Measurements from ENCODE around the gene SPON2.

Gene SPON2

DNA sequence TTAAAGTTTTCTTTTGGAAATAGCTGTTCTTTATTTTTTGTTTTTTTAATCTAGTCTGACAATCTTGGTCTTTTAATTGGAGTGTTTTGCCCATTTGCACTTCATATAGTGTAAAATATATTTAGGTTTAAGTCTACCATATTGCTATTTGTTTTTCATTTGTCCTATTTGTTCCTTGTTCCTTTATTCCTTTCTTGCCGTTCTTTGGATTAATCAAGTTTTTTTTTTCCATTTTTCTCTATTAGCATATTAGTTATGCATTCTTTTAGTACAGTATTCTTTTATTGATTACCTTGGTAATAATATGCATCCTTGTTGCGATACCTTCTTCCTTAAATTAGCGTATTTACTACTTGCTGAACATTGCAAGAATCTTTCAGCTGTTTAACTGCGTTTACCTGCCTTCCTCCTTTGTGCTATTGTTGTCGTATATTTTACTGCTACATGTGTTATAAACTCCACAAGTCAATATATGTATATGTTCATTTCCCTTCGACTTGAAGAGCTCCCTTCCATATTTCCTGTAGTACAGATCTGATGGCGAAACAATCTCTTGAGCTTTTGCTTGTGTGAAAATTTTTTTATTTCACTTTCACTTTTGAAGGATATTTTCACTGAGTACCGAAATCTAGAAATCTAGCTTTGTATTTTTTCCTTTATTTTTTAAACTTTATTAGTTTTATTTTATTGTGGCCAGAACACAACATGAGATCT, 35.2 kb downstream of the SPON2 start:
- Histone ChIP-seq H4K91ac (ENCODE audit: low read depth, low read length, poor library complexity) (no peak overlapping the region), H3K4ac (ENCODE audit: low read length) (no peak overlapping the region), H2BK5ac (ENCODE audit: low read length) (no peak overlapping the region), H3K4me1 (ENCODE audit: control insufficient read depth in 2 of 2, insufficient read depth in 1 of 2, low read depth in 1 of 2, low read length in 2 of 2) (no peaks in the 10 kb centered on the region), H2BK15ac (ENCODE audit: low read length) (no peak overlapping the region), H3K27ac (replicated peaks; ENCODE audit: low read length) (no peak overlapping the region), H2AFZ (ENCODE audit: low read length) (no peak overlapping the region), H3K23ac (ENCODE audit: low read depth, low read length, poor library complexity) (no peak overlapping the region), H3K79me1 (ENCODE audit: low read depth, low read length) (no peaks in the 10 kb centered on the region), H3K9me3 (replicated peaks in 1 of 2; ENCODE audit: control insufficient read depth in 2 of 2, insufficient read depth in 1 of 2, low read depth in 1 of 2, low read length in 2 of 2) (peaks cover 0 to 2% of the 10 kb centered on the region in 2 donors), H3K4me3 (ENCODE audit: low read length in 2 of 2) (no peak overlapping the region), H3K4me2 (ENCODE audit: insufficient read depth, low read length, poor library complexity, severe bottlenecking) (no peak overlapping the region), H2BK12ac (ENCODE audit: low read length) (no peak overlapping the region), H3K18ac (ENCODE audit: low read length) (no peak overlapping the region), H3K27me3 (ENCODE audit: control insufficient read depth in 3 of 3, insufficient read depth in 3 of 3, low read depth in 1 of 3, low read length in 3 of 3) (peaks cover 0 to 8% (median 0%) of the 10 kb centered on the region in 3 experiments), H2BK120ac (ENCODE audit: low read depth, low read length) (no peak overlapping the region), H3K9ac (ENCODE audit: low read depth, low read length, poor library complexity) (no peak overlapping the region), H3K14ac (ENCODE audit: low read length) (no peak overlapping the region), H4K8ac (ENCODE audit: low read depth, low read length) (no peak overlapping the region), H3K36me3 (replicated peaks in 1 of 2; ENCODE audit: control insufficient read depth in 2 of 2, insufficient read depth in 2 of 2, low read length in 2 of 2) (no peaks in the 10 kb centered on the region), H2AK5ac (ENCODE audit: low read depth, low read length) (no peak overlapping the region)
- no peak for DNase-seq (ENCODE audit: low spot score)
- no CpG with 5 or more reads among the region's 8 CpGs for WGBS, 2 donors (ENCODE audit: extremely low coverage in 2 of 2, insufficient read length in 2 of 2, insufficient replicate concordance in 1 of 2)

DNA sequence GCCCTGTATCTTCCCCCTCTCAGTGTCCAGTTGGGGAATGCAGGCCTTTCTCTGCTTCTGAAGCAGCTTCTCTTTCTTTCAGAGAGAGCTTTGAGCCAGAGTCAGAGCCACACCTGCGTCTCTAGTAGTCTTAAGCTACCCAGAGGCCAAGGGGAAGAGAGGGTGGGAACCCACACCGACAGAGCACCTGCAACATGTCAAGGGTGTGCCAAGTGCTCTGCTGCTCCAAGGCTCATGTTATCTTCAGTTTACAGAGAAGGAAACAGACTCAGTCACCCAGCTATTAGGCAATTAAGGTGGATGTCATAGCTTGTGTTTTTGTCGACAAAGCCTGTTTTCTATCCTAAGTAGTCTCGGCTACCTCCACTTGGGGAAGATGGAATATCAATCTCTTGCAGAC, 36.3 kb downstream of the SPON2 start:
- H3K27ac ChIP-seq (replicated peaks; ENCODE audit: low read length) = no peak overlapping the region

DNA sequence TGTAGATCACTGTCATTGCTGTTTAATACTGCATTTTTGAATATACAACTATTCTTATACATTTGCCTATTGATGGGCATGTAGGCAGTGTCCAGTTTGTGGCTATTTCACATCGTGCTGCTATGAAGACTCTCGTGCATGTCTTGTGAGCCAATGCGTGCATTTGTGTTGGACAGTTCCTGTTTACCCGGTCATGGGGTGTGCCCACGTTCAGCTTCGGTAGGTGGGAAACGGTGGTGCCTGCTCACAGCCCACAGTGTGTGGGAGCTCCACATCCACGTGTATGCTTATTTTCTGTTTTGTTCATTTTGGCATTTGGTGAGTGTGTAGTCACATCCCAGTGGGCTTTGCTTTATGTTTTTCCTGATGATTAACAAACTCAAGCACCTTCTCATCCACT, 39.4 kb downstream of the SPON2 start:
- Histone ChIP-seq H3K36me3 (replicated peaks in 1 of 2; ENCODE audit: control insufficient read depth in 2 of 2, insufficient read depth in 2 of 2, low read length in 2 of 2) (no peaks in the 10 kb centered on the region), H4K91ac (ENCODE audit: low read depth, low read length, poor library complexity) (no peak overlapping the region), H2AK5ac (ENCODE audit: low read depth, low read length) (no peak overlapping the region), H2BK5ac (ENCODE audit: low read length) (no peak overlapping the region), H3K14ac (ENCODE audit: low read length) (no peak overlapping the region), H3K4me3 (ENCODE audit: low read length in 2 of 2) (no peak overlapping the region), H3K9me3 (replicated peaks in 1 of 2; ENCODE audit: control insufficient read depth in 2 of 2, insufficient read depth in 1 of 2, low read depth in 1 of 2, low read length in 2 of 2) (peaks cover 0 to 2% of the 10 kb centered on the region in 2 donors), H3K27ac (replicated peaks; ENCODE audit: low read length) (no peak overlapping the region), H3K4me2 (ENCODE audit: insufficient read depth, low read length, poor library complexity, severe bottlenecking) (no peak overlapping the region), H3K4ac (ENCODE audit: low read length) (no peak overlapping the region), H3K18ac (ENCODE audit: low read length) (no peak overlapping the region), H2BK120ac (ENCODE audit: low read depth, low read length) (no peak overlapping the region), H3K27me3 (ENCODE audit: control insufficient read depth in 3 of 3, insufficient read depth in 3 of 3, low read depth in 1 of 3, low read length in 3 of 3) (peaks cover 0 to 12% (median 0%) of the 10 kb centered on the region in 3 experiments), H3K4me1 (ENCODE audit: control insufficient read depth in 2 of 2, insufficient read depth in 1 of 2, low read depth in 1 of 2, low read length in 2 of 2) (no peaks in the 10 kb centered on the region), H3K23ac (ENCODE audit: low read depth, low read length, poor library complexity) (peak overlapping the region; percentile 66), H3K79me1 (ENCODE audit: low read depth, low read length) (no peaks in the 10 kb centered on the region), H2BK15ac (ENCODE audit: low read length) (no peak overlapping the region), H4K8ac (ENCODE audit: low read depth, low read length) (no peak overlapping the region), H2BK12ac (ENCODE audit: low read length) (no peak overlapping the region), H3K9ac (ENCODE audit: low read depth, low read length, poor library complexity) (no peak overlapping the region), H2AFZ (ENCODE audit: low read length) (no peak overlapping the region)
- DNase-seq (ENCODE audit: low spot score) = no peak
- WGBS, 2 donors (ENCODE audit: extremely low coverage in 2 of 2, insufficient read length in 2 of 2, insufficient replicate concordance in 1 of 2) = no CpG with 5 or more reads among the region's 8 CpGs

More for the DNA sequence above, 36.3 kb downstream of the SPON2 start:
- Histone ChIP-seq H3K79me1 (ENCODE audit: low read depth, low read length) (no peaks in the 10 kb centered on the region), H3K9ac (ENCODE audit: low read depth, low read length, poor library complexity) (no peak overlapping the region), H4K91ac (ENCODE audit: low read depth, low read length, poor library complexity) (no peak overlapping the region), H2BK5ac (ENCODE audit: low read length) (no peak overlapping the region), H2AFZ (ENCODE audit: low read length) (no peak overlapping the region), H2BK15ac (ENCODE audit: low read length) (no peak overlapping the region), H4K8ac (ENCODE audit: low read depth, low read length) (no peak overlapping the region), H3K18ac (ENCODE audit: low read length) (no peak overlapping the region), H3K4me1 (ENCODE audit: control insufficient read depth in 2 of 2, insufficient read depth in 1 of 2, low read depth in 1 of 2, low read length in 2 of 2) (no peaks in the 10 kb centered on the region), H3K14ac (ENCODE audit: low read length) (no peak overlapping the region), H2BK120ac (ENCODE audit: low read depth, low read length) (no peak overlapping the region), H3K36me3 (replicated peaks in 1 of 2; ENCODE audit: control insufficient read depth in 2 of 2, insufficient read depth in 2 of 2, low read length in 2 of 2) (no peaks in the 10 kb centered on the region), H3K4me2 (ENCODE audit: insufficient read depth, low read length, poor library complexity, severe bottlenecking) (no peak overlapping the region), H2AK5ac (ENCODE audit: low read depth, low read length) (no peak overlapping the region), H3K9me3 (replicated peaks in 1 of 2; ENCODE audit: control insufficient read depth in 2 of 2, insufficient read depth in 1 of 2, low read depth in 1 of 2, low read length in 2 of 2) (peaks cover 0 to 2% of the 10 kb centered on the region in 2 donors), H3K4me3 (ENCODE audit: low read length in 2 of 2) (no peak overlapping the region), H3K4ac (ENCODE audit: low read length) (no peak overlapping the region), H3K23ac (ENCODE audit: low read depth, low read length, poor library complexity) (no peak overlapping the region), H3K27me3 (ENCODE audit: control insufficient read depth in 3 of 3, insufficient read depth in 3 of 3, low read depth in 1 of 3, low read length in 3 of 3) (peaks cover 0 to 12% (median 0%) of the 10 kb centered on the region in 3 experiments), H2BK12ac (ENCODE audit: low read length) (no peak overlapping the region)
- no peak for DNase-seq (ENCODE audit: low spot score)
- no CpG with 5 or more reads among the region's 4 CpGs for WGBS, 2 donors (ENCODE audit: extremely low coverage in 2 of 2, insufficient read length in 2 of 2, insufficient replicate concordance in 1 of 2)

DNA sequence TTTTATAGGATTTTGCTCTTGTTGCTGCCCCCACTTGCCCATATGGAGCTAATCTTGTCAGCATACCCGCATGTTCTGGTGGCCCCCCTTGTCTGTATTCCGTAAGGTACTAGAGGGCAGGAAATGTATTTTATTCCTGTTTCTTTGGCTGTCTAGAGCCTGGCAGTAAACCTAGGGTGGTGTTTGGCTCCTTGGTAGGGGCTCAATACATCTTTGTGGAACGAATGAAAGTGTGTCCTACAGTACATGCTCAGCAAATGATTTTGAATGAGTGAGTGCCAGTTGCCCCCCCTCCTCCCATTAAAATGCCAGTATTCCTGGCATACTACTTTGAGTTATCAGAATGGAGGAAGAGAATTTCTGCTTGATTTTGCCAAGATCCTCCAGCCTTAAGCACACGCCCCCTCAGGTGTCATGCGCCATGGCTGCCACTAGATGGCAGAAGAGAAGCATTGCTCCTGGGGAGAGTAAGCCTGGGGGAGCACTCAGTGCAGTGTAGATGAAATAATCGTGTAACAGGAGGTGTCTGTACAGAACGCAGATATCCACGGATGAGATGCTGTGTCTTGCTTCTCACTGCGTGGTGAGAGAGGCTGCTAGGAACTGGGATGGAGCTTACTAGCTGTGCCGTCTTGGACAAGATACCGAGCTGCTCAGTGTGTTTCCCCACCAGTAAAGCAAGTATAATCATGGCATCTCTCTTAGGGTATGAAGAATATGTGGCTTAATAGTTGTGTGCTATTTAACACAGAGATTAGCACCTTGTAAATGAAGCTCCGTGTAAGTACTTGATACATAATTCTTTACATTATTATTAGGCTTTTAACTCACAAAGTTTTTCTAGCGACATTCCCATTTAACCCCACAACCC, 41.8 kb downstream of the SPON2 start:
- no peak overlapping the region for H2BK15ac ChIP-seq (ENCODE audit: low read length)
- DNase-seq (ENCODE audit: low spot score) = peak; percentile 78
- H3K4me3 ChIP-seq (ENCODE audit: low read length in 2 of 2) = no peak overlapping the region

More for the DNA sequence above, 41.8 kb downstream of the SPON2 start:
- no peak overlapping the region for H2AK5ac ChIP-seq (ENCODE audit: low read depth, low read length)
- no peak overlapping the region for H2BK5ac ChIP-seq (ENCODE audit: low read length)
- WGBS, 2 donors (ENCODE audit: extremely low coverage in 2 of 2, insufficient read length in 2 of 2, insufficient replicate concordance in 1 of 2) = no CpG with 5 or more reads among the region's 13 CpGs
- H2BK120ac ChIP-seq (ENCODE audit: low read depth, low read length) = no peak overlapping the region
- no peak overlapping the region for H3K18ac ChIP-seq (ENCODE audit: low read length)
- no peak overlapping the region for H4K8ac ChIP-seq (ENCODE audit: low read depth, low read length)
- H3K4me2 ChIP-seq (ENCODE audit: insufficient read depth, low read length, poor library complexity, severe bottlenecking) = no peak overlapping the region
- H3K23ac ChIP-seq (ENCODE audit: low read depth, low read length, poor library complexity) = no peak overlapping the region
- H2BK12ac ChIP-seq (ENCODE audit: low read length) = no peak overlapping the region
- no peaks in the 10 kb centered on the region for H3K79me1 ChIP-seq (ENCODE audit: low read depth, low read length)
- H3K9me3 ChIP-seq (replicated peaks in 1 of 2; ENCODE audit: control insufficient read depth in 2 of 2, insufficient read depth in 1 of 2, low read depth in 1 of 2, low read length in 2 of 2) = peaks cover 0 to 2% of the 10 kb centered on the region in 2 donors
- H3K4me1 ChIP-seq (ENCODE audit: control insufficient read depth in 2 of 2, insufficient read depth in 1 of 2, low read depth in 1 of 2, low read length in 2 of 2) = no peaks in the 10 kb centered on the region
- H3K36me3 ChIP-seq (replicated peaks in 1 of 2; ENCODE audit: control insufficient read depth in 2 of 2, insufficient read depth in 2 of 2, low read length in 2 of 2) = no peaks in the 10 kb centered on the region
- H3K27ac ChIP-seq (replicated peaks; ENCODE audit: low read length) = no peak overlapping the region
- H4K91ac ChIP-seq (ENCODE audit: low read depth, low read length, poor library complexity) = no peak overlapping the region
- H3K9ac ChIP-seq (ENCODE audit: low read depth, low read length, poor library complexity) = no peak overlapping the region
- H2AFZ ChIP-seq (ENCODE audit: low read length) = peak overlapping the region; percentile 5
- H3K14ac ChIP-seq (ENCODE audit: low read length) = no peak overlapping the region
- H3K4ac ChIP-seq (ENCODE audit: low read length) = no peak overlapping the region
- peaks cover 0 to 4% (median 0%) of the 10 kb centered on the region in 3 experiments for H3K27me3 ChIP-seq (ENCODE audit: control insufficient read depth in 3 of 3, insufficient read depth in 3 of 3, low read depth in 1 of 3, low read length in 3 of 3)
